ENCODE measurements around the gene DDX25. TPM values are rescaled to one million over a fixed set of nuclear protein-coding genes. Genes with fewer than 3 reads are reported as not detected.

The DDX25 gene
- total and polyA plus RNA-seq, 2 of the 4 experiments (the other 2 are of a cell fraction): under 0.01 TPM; not detected in 1

- Histone ChIP-seq H4K8ac (ENCODE audit: low read depth in 2 of 2, low read length in 2 of 2) (no peak overlapping the region), H3K23ac (ENCODE audit: low read depth, low read length) (no peak overlapping the region), H3K9me3 (ENCODE audit: control insufficient read depth, insufficient read depth, low read length) (no peaks in the 10 kb centered on the region), H3K79me1 (ENCODE audit: low read depth in 1 of 2, low read length in 2 of 2) (no peaks in the 10 kb centered on the region), H2BK20ac (ENCODE audit: low read depth, low read length) (no peak overlapping the region), H2BK120ac (ENCODE audit: low read depth, low read length) (no peak overlapping the region), H3K56ac (ENCODE audit: extremely low read depth, insufficient read depth, low read length) (no peak overlapping the region), H3K14ac (replicated peaks; ENCODE audit: low read depth, low read length) (no peak overlapping the region), H4K20me1 (ENCODE audit: insufficient read depth, low read length) (no peaks in the 10 kb centered on the region), H2BK5ac (ENCODE audit: low read depth, low read length, poor library complexity, severe bottlenecking) (no peak overlapping the region), H4K91ac (ENCODE audit: insufficient read depth, low read depth, low read length) (no peak overlapping the region), H3K27me3 (ENCODE audit: control insufficient read depth, insufficient read depth, low read length) (peaks cover 2% of the 10 kb centered on the region), H2BK15ac (ENCODE audit: low read depth, low read length) (no peak overlapping the region), H2AK9ac (replicated peaks; ENCODE audit: low read depth, low read length, poor library complexity) (no peak overlapping the region), H3K4me3 (ENCODE audit: insufficient read depth, low read depth, low read length) (no peak overlapping the region), H3K27ac (ENCODE audit: insufficient read depth, low read length) (no peak overlapping the region), H3K4me2 (ENCODE audit: low read depth, low read length) (0 out of 2 replicates have a peak overlapping the region, but pooled peaks have one; percentile 16), H3K36me3 (ENCODE audit: control insufficient read depth, insufficient read depth, low read length) (no peaks in the 10 kb centered on the region), H2AK5ac (ENCODE audit: low read depth, low read length) (no peak overlapping the region), H2AFZ (replicated peaks; ENCODE audit: low read length, poor library complexity) (no peak overlapping the region), H3K4me1 (ENCODE audit: control insufficient read depth, insufficient read depth, low read length) (no peaks in the 10 kb centered on the region), H3K18ac (ENCODE audit: low read depth, low read length) (no peak overlapping the region), H3K4ac (ENCODE audit: low read depth, low read length) (no peak overlapping the region), H4K5ac (ENCODE audit: low read depth, low read length) (no peak overlapping the region), H3K9ac (ENCODE audit: low read depth, low read length) (no peak overlapping the region), H3K9me1 (ENCODE audit: insufficient read depth, low read length) (no peaks in the 10 kb centered on the region)
- DNase-seq (peak; percentile 70), ATAC-seq (ENCODE audit: low read depth) (peak; percentile 98)
- TF ChIP-seq CTCF (conservative IDR thresholded peaks at IDR 0.05; ENCODE audit: low read depth, low read length): peak; percentile 82
- peak; percentile 60 for TF ChIP-seq SMC3 (IDR thresholded peaks at IDR 0.05; ENCODE audit: low read depth, low read length)
- no peak for TF ChIP-seq ELK1 (IDR thresholded peaks at IDR 0.05; ENCODE audit: borderline replicate concordance, low read depth, low read length)
- peak; percentile 84 for TF ChIP-seq RAD21 (IDR thresholded peaks at IDR 0.05; ENCODE audit: low read length)
- in situ Hi-C loops (cut with MboI; ENCODE audit: low sequenced_read_pairs): loop anchor here (10.0 kb wide), 2 partner anchors 250 to 440 kb away; partner anchors contain the start of gene CHEK1
- 0% methylated on average over 1 of the region's 8 CpGs; no CpG with 5 or more reads in 1 of the 2 experiments for WGBS, 2 experiments (ENCODE audit: extremely low coverage in 2 of 2, insufficient read length in 1 of 2)
- POLR2A ChIA-PET (ENCODE audit: unreplicated experiment): no interaction called here
- intact Hi-C loops (cut with micrococcal nuclease): loop anchor here (1.0 to 10.0 kb wide), 8 partner anchors 248 to 912 kb away; partner anchors contain the start of genes EI24 and FEZ1
- CTCF ChIA-PET: interaction anchor here (0.6 kb wide), 2 partner anchors 248 to 367 kb away, joined by 3 to 4 read pairs; no protein-coding TSS in a partner anchor
- dilution Hi-C loops (cut with HindIII; ENCODE audit: low sequenced_read_pairs, unreplicated experiment): no loop called here
- no TSS peak for BruUV-seq (replicated peaks)
These were observed 29.7 kb upstream of the DDX25 start for GRCh38 chr11:125874556-125875124.

Measured in IMR-90 (cell line).